ENCODE data around the gene OR52R1.

DNA sequence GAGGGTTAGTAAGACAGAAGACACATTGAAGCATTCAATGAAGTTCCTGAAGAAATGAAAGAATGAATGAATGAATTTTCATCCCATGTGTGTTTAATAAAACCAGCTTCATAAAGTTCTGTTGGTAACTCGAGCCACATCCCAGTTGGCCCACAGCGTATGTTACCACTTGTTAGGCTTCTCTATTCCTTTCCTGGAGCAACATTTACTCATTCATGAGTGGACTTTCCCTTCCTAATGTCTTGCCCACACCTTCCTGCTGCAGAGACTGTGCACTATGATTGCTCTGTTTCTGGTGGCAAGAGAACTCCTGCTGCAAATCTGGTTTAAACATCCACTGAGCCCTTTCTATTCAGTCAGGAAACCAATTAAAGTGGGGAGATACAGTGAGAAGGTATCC lies 7.0 kb downstream of the OR52R1 start:
- TF ChIP-seq, protein P1, sequence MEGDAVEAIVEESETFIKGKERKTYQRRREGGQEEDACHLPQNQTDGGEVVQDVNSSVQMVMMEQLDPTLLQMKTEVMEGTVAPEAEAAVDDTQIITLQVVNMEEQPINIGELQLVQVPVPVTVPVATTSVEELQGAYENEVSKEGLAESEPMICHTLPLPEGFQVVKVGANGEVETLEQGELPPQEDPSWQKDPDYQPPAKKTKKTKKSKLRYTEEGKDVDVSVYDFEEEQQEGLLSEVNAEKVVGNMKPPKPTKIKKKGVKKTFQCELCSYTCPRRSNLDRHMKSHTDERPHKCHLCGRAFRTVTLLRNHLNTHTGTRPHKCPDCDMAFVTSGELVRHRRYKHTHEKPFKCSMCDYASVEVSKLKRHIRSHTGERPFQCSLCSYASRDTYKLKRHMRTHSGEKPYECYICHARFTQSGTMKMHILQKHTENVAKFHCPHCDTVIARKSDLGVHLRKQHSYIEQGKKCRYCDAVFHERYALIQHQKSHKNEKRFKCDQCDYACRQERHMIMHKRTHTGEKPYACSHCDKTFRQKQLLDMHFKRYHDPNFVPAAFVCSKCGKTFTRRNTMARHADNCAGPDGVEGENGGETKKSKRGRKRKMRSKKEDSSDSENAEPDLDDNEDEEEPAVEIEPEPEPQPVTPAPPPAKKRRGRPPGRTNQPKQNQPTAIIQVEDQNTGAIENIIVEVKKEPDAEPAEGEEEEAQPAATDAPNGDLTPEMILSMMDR (IDR thresholded peaks at IDR 0.05), result no peak
- TF ChIP-seq POLR2A (IDR thresholded peaks at IDR 0.05) (no peak), POLR2AphosphoS5 (IDR thresholded peaks at IDR 0.05) (no peak), EP300 (IDR thresholded peaks at IDR 0.05; ENCODE audit: low read depth) (no peak)
